Measurements from ENCODE around the gene C3orf49. TPM values are rescaled to one million over a fixed set of nuclear protein-coding genes. Genes with fewer than 3 reads are reported as not detected.

The C3orf49 gene
- total and polyA plus RNA-seq, 9 of the 15 experiments (the other 6 are each of a cell fraction or from before 2014, with no cell fraction given): not detected

DNA sequence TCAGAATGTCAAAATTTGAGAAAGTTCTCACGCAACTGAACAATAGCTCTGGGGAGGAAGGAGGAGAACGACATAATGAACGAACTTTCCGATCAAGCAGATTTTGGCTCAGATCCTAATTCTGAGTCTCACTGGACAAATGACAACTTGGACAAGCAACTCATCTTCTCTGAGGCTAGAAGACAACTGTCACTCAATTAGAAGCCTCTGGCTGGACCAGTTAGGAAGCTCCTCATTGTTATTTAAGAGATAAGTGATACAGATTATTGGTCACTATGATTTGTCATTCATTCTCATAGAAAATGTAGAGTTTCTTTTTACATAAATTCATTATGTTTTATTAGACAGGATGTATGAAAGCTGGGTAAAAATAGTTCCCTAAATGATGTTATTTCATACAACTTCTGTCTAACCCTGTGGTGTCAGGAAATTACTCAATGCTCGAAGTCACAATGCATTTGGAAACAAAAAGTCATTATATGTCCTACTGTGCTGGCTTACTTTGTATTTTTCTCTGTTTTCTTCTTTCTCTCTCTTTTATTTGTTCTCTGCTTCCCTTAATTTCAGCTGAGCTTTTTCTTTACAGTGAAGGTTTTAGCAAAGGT is 11.0 kb upstream of the C3orf49 start:
- intact Hi-C loops (cut with micrococcal nuclease) (no loop called here), in situ Hi-C loops (cut with MboI) (no loop called here)
- ChIA-PET POLR2A (interaction anchor here (0.7 kb wide), 1 partner anchor 9 kb away, joined by 3 read pairs; no protein-coding TSS in a partner anchor), CTCF (ENCODE audit: low intra/inter-chr PET ratio) (no interaction called here)
- Histone ChIP-seq H3K27me3 (ENCODE audit: control insufficient read depth in 2 of 2, insufficient read depth in 2 of 2, low read length in 2 of 2) (no peaks in the 10 kb centered on the region), H2AFZ (ENCODE audit: low read depth, low read length) (no peak overlapping the region), H3K27ac (ENCODE audit: extremely low read depth, low read depth, low read length) (no peak overlapping the region), H3K4me1 (replicated peaks in 1 of 2; ENCODE audit: control insufficient read depth in 2 of 2, insufficient read depth in 2 of 2, low read length in 2 of 2) (no peaks in the 10 kb centered on the region), H3K9me3 (replicated peaks; ENCODE audit: control insufficient read depth, insufficient read depth, low read depth, low read length) (no peaks in the 10 kb centered on the region), H3K36me3 (ENCODE audit: control insufficient read depth, insufficient read depth, low read length) (no peaks in the 10 kb centered on the region), H3K9me1 (ENCODE audit: control insufficient read depth, insufficient read depth, low read length) (no peaks in the 10 kb centered on the region), H3K4me3 (no peak overlapping the region), H4K20me1 (replicated peaks; ENCODE audit: control insufficient read depth, insufficient read depth, low read length) (no peaks in the 10 kb centered on the region), H3K79me2 (ENCODE audit: control insufficient read depth, insufficient read depth, low read length) (no peaks in the 10 kb centered on the region), H3K9ac (ENCODE audit: insufficient read depth in 1 of 2, low read depth in 2 of 2, low read length in 2 of 2) (no peak overlapping the region), H3K4me2 (ENCODE audit: insufficient read depth, low read length) (no peak overlapping the region)
- ATAC-seq: no peak
- no peak for FAIRE-seq
- WGBS (ENCODE audit: insufficient coverage, low coverage, missing lambda C conversion rate): 4% methylated on average over 4 of the region's 5 CpGs
- BruUV-seq (replicated peaks): no TSS peak
- DNase-seq (ENCODE audit: extremely low read depth in 1 of 4, low spot score in 3 of 4): no peak
- TF ChIP-seq ZNF445 (CRISPR knock-in tag; IDR thresholded peaks at IDR 0.05; ENCODE audit: low read depth) (no peak), POLR2AphosphoS2 (IDR thresholded peaks at IDR 0.05; ENCODE audit: low read length) (no peak), DIDO1 (tag; IDR thresholded peaks at IDR 0.05; ENCODE audit: low read depth) (no peak)
- TF ChIP-seq, protein P1, sequence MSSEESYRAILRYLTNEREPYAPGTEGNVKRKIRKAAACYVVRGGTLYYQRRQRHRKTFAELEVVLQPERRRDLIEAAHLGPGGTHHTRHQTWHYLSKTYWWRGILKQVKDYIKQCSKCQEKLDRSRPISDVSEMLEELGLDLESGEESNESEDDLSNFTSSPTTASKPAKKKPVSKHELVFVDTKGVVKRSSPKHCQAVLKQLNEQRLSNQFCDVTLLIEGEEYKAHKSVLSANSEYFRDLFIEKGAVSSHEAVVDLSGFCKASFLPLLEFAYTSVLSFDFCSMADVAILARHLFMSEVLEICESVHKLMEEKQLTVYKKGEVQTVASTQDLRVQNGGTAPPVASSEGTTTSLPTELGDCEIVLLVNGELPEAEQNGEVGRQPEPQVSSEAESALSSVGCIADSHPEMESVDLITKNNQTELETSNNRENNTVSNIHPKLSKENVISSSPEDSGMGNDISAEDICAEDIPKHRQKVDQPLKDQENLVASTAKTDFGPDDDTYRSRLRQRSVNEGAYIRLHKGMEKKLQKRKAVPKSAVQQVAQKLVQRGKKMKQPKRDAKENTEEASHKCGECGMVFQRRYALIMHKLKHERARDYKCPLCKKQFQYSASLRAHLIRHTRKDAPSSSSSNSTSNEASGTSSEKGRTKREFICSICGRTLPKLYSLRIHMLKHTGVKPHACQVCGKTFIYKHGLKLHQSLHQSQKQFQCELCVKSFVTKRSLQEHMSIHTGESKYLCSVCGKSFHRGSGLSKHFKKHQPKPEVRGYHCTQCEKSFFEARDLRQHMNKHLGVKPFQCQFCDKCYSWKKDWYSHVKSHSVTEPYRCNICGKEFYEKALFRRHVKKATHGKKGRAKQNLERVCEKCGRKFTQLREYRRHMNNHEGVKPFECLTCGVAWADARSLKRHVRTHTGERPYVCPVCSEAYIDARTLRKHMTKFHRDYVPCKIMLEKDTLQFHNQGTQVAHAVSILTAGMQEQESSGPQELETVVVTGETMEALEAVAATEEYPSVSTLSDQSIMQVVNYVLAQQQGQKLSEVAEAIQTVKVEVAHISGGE (CRISPR knock-in tag; IDR thresholded peaks at IDR 0.05): peak in 1 of 3 experiments; percentile 31; a peak in 1 of 6 replicates
- TF ChIP-seq, protein P2, sequence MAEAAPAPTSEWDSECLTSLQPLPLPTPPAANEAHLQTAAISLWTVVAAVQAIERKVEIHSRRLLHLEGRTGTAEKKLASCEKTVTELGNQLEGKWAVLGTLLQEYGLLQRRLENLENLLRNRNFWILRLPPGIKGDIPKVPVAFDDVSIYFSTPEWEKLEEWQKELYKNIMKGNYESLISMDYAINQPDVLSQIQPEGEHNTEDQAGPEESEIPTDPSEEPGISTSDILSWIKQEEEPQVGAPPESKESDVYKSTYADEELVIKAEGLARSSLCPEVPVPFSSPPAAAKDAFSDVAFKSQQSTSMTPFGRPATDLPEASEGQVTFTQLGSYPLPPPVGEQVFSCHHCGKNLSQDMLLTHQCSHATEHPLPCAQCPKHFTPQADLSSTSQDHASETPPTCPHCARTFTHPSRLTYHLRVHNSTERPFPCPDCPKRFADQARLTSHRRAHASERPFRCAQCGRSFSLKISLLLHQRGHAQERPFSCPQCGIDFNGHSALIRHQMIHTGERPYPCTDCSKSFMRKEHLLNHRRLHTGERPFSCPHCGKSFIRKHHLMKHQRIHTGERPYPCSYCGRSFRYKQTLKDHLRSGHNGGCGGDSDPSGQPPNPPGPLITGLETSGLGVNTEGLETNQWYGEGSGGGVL (CRISPR knock-in tag; IDR thresholded peaks at IDR 0.05): no peak
- TF ChIP-seq, protein P3, sequence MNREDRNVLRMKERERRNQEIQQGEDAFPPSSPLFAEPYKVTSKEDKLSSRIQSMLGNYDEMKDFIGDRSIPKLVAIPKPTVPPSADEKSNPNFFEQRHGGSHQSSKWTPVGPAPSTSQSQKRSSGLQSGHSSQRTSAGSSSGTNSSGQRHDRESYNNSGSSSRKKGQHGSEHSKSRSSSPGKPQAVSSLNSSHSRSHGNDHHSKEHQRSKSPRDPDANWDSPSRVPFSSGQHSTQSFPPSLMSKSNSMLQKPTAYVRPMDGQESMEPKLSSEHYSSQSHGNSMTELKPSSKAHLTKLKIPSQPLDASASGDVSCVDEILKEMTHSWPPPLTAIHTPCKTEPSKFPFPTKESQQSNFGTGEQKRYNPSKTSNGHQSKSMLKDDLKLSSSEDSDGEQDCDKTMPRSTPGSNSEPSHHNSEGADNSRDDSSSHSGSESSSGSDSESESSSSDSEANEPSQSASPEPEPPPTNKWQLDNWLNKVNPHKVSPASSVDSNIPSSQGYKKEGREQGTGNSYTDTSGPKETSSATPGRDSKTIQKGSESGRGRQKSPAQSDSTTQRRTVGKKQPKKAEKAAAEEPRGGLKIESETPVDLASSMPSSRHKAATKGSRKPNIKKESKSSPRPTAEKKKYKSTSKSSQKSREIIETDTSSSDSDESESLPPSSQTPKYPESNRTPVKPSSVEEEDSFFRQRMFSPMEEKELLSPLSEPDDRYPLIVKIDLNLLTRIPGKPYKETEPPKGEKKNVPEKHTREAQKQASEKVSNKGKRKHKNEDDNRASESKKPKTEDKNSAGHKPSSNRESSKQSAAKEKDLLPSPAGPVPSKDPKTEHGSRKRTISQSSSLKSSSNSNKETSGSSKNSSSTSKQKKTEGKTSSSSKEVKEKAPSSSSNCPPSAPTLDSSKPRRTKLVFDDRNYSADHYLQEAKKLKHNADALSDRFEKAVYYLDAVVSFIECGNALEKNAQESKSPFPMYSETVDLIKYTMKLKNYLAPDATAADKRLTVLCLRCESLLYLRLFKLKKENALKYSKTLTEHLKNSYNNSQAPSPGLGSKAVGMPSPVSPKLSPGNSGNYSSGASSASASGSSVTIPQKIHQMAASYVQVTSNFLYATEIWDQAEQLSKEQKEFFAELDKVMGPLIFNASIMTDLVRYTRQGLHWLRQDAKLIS (CRISPR knock-in tag; IDR thresholded peaks at IDR 0.05): no peak
- TF ChIP-seq, protein P4, sequence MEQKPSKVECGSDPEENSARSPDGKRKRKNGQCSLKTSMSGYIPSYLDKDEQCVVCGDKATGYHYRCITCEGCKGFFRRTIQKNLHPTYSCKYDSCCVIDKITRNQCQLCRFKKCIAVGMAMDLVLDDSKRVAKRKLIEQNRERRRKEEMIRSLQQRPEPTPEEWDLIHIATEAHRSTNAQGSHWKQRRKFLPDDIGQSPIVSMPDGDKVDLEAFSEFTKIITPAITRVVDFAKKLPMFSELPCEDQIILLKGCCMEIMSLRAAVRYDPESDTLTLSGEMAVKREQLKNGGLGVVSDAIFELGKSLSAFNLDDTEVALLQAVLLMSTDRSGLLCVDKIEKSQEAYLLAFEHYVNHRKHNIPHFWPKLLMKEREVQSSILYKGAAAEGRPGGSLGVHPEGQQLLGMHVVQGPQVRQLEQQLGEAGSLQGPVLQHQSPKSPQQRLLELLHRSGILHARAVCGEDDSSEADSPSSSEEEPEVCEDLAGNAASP (IDR thresholded peaks at IDR 0.05): no peak

Data from K562 (cell line).